Right ventricle myocardium superior (tissue), 1 donor: Measurements from ENCODE around the gene GRAMD4. TPM values are rescaled to one million over a fixed set of nuclear protein-coding genes. Genes with fewer than 3 reads are reported as not detected.

Experiments
- ATAC-seq: fragments of 200-7000 bp; cut with Tn5 transposase; one replicate; pipeline ENCODE4 v1.9.1; 2020; ENCODE audit warnings: mild to moderate bottlenecking; ENCODE audit not compliant: poor library complexity
- DNase-seq: peaks from one replicate; pipeline ENCODE4 v3.0.0-alpha.2; 2020
- intact Hi-C: fragments of 100-400 bp; cut with DNase I; formaldehyde crosslinking; loops from one replicate; pipeline ENCODE4 v1.11.2; 2022
- total RNA-seq: library from RNA; stranded (reverse); fragmentation: NEBNext Ultra II Directional; extraction: Animal tissue kit (Norgen Biotek cat#: 25700); gene quantifications from one replicate; pipeline ENCODE4 v1.2.1, GENCODE V29; 2021
- donor health status: DM: no; HTN: yes; CAD: no; lungs with severe emphysema.

Gene GRAMD4
- total RNA-seq, 1 donor from 2014 or later = 80.7 TPM

DNA sequence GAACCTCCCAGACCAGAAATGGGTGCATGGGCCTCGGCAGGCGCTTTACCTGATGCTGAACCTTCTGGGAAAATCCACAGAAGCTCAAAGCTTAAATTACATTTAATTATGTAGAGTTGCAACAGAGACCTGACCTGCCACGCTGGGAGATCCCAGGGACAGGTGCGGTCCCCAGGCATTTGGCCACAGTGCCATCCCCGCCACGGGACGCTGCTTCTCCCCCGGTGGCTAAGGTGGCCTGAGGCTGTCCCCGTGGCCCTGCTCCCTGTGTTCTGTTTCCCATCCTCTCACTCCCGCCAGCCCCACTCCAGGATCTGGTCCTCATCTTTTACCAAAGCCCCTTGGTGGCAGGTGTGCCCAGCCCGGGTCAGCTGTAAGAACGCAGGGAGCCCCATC, 39.6 kb downstream of the GRAMD4 start:
- no peak for ATAC-seq
- intact Hi-C loops = loop anchor here (10.0 kb wide), 1 partner anchor 75 kb away; no protein-coding TSS in a partner anchor
- DNase-seq = no peak

GRCh38 chr22:46660604-46661201, 40.5 kb downstream of the GRAMD4 start:
- intact Hi-C loops = loop anchor here (10.0 kb wide), 1 partner anchor 76 kb away; no protein-coding TSS in a partner anchor
- peak; percentile 21 for ATAC-seq

DNA sequence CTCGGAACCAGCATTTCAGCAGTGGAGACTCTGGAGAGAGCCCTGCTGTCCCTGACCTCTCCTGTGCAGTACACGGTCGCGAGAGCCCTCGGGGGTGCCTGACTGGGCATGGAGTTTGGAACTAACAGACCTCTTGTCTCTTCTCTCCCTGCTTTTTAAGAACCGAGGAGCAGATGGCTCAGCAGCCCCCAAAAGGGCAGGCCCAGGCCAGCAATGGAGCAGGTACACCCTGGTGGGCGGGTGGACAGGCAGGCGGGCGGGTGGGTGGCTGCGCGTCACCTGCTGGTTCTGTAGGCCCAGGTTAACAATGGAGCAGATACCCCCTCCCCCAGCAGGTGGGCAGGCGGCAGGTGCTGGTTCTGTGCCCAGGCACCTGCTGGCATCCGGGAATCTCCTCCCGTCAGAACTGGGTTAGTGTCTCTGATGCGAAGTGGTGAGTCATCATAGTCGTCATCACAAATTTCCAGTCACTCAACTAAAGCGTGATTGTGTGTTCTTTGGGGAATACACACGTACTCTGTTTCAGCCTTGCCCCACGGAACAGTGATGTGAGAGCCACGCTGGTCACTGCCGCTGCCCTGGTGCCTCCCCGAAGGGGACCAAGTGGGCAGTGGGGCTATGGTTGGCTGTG, 41.1 kb downstream of the GRAMD4 start:
- intact Hi-C loops = loop anchor here (10.0 kb wide), 1 partner anchor 77 kb away; no protein-coding TSS in a partner anchor
- DNase-seq = no peak
- peak; percentile 7 for ATAC-seq

More at GRCh38 chr22:46660604-46661201, 40.5 kb downstream of the GRAMD4 start:
- DNase-seq = no peak

GRCh38 chr22:46662226-46662625, 42.0 kb downstream of the GRAMD4 start:
- DNase-seq (no peak), ATAC-seq (no peak)
- intact Hi-C loops = loop anchor here (10.0 kb wide), 1 partner anchor 77 kb away; no protein-coding TSS in a partner anchor

GRCh38 chr22:46663001-46663400, 42.8 kb downstream of the GRAMD4 start:
- DNase-seq (no peak), ATAC-seq (no peak)
- intact Hi-C loops = loop anchor here (10.0 kb wide), 1 partner anchor 78 kb away; no protein-coding TSS in a partner anchor

- ATAC-seq = no peak
- intact Hi-C loops = loop anchor here (10.0 kb wide), 1 partner anchor 79 kb away; no protein-coding TSS in a partner anchor
- no peak for DNase-seq
Measured at GRCh38 chr22:46663436-46664100, 43.4 kb downstream of the GRAMD4 start.

DNA sequence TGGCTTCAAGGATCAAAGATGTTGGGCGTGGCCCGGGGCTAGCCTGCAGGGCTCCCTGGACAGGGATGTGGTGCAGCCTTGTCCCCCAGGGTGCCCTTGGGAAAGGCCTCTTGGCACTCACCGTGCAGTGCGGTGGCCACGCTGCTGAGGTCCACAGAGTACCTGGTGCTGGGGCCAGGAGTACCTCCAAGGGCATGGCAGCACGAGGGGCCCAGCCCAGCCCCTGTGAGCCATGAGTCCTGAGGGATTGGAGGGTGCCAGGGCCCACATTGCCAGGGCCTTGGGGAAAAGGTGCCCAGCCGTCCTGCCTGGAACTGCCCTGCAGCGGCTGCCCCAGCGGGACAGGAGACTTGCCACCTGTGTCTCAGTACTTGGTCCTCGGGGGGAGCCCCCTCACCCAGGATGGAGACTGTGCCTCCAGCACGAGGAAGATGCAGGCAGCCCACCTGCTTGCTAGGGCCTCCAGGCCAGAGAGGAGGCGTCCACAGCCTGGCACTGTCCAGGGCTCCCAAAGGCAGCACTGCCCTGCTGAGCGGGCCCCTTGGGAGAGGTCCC, 44.2 kb downstream of the GRAMD4 start:
- intact Hi-C loops = loop anchor here (10.0 kb wide), 1 partner anchor 80 kb away; no protein-coding TSS in a partner anchor
- ATAC-seq (no peak), DNase-seq (no peak)

GRCh38 chr22:46665151-46665695, 45.0 kb downstream of the GRAMD4 start:
- no peak for ATAC-seq

DNA sequence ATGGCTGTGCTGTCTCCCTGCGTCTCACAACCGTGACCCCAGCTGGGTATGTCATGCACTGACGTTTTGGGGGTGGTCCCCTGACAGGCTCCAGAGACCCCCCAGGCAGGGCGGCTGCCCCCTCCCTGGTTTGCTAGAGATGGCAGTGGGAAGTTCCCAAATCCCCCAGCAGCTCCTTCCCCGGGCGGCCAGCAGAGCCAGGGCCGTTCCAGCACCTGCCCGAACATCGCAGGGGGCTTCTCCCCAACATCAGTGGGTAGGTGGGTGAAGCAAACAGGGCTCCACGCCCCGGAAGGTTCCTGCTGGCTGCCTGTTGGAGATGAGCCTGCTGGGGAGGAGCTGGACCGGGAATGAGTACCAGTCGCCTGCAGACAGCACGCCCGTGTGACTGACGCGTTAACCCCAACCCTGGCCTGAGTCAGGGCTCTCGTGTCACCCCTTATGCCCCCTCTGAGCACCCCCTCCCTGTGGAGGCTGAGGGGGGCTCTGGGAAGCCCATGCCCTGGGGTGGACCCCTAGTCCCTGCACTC, 45.6 kb downstream of the GRAMD4 start:
- DNase-seq = no peak
- ATAC-seq = no peak
- intact Hi-C loops = loop anchor here (10.0 kb wide), 1 partner anchor 81 kb away; no protein-coding TSS in a partner anchor

More at GRCh38 chr22:46665151-46665695, 45.0 kb downstream of the GRAMD4 start:
- DNase-seq = no peak
- intact Hi-C loops = loop anchor here (10.0 kb wide), 1 partner anchor 80 kb away; no protein-coding TSS in a partner anchor

GRCh38 chr22:46666577-46667244, 46.5 kb downstream of the GRAMD4 start:
- intact Hi-C loops = loop anchor here (10.0 kb wide), 1 partner anchor 82 kb away; no protein-coding TSS in a partner anchor
- no peak for DNase-seq

DNA sequence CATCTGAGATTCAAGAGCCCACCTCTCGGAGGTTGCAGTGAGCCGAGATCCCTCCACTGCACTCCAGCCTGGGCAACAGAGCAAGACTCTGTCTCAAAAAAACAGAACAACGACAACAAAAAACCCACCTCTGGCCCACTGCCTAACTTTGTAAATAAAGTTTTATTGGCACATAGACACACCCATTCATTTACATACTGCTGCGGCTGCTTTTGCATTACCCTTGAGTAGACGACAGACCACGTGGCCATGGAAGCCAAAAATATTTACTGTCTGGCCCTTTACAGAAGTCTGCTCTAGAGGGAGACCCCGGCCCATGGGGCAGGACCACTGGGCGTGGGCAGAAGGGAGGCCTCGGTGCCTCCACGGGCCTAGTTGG, 47.0 kb downstream of the GRAMD4 start:
- intact Hi-C loops = loop anchor here (10.0 kb wide), 1 partner anchor 82 kb away; no protein-coding TSS in a partner anchor
- no peak for DNase-seq
- ATAC-seq = no peak

More at GRCh38 chr22:46666577-46667244, 46.5 kb downstream of the GRAMD4 start:
- ATAC-seq = no peak

DNA sequence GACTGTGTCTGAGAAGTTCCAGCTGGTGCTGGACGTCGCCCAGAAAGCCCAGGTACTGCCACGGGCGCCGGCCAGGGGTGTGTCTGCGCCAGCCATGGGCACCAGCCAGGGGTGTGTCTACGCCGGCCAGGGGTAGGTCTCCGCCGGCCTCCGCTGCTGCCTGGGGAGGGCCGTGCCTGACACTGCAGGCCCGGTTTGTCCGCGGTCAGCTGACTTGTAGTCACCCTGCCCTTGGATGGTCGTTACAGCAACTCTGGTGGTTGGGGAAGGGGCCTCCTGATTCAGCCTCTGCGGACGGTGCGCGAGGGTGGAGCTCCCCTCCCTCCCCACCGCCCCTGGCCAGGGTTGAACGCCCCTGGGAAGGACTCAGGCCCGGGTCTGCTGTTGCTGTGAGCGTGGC, 47.9 kb downstream of the GRAMD4 start:
- intact Hi-C loops = loop anchor here (10.0 kb wide), 1 partner anchor 83 kb away; no protein-coding TSS in a partner anchor
- no peak for DNase-seq
- ATAC-seq = no peak

DNA sequence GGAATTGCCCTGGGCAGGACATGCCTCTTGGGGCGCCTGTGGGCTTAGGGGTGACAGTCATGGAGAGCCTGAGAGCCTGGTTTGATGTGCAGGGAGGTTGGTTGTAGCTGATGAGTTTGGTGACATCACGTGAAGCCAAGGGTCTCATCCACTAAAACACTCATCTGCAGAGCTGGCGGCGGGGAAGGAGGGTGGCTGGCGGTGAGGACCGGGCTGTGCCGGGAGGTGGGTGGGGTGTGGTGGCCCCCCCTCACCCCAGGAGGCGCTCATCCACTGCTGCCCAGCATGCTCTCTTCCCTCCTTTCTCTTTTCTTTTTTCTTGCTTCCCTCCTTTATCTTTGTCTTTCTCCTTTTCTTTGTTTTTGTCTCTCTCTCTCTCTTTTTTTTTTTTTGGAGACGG, 49.0 kb downstream of the GRAMD4 start:
- no peak for ATAC-seq
- DNase-seq = no peak
- intact Hi-C loops = loop anchor here (10.0 kb wide), 1 partner anchor 84 kb away; no protein-coding TSS in a partner anchor

- DNase-seq (no peak), ATAC-seq (no peak)
- intact Hi-C loops = no loop called here
Measured at GRCh38 chr22:46671824-46672432, 51.7 kb downstream of the GRAMD4 start.

- intact Hi-C loops = no loop called here
- ATAC-seq (no peak), DNase-seq (no peak)
Measured at GRCh38 chr22:46672731-46673130, 52.5 kb downstream of the GRAMD4 start.

- no peak for DNase-seq
- intact Hi-C loops = no loop called here
- ATAC-seq = no peak
Measured at GRCh38 chr22:46673205-46673604, 53.0 kb downstream of the GRAMD4 start.

DNA sequence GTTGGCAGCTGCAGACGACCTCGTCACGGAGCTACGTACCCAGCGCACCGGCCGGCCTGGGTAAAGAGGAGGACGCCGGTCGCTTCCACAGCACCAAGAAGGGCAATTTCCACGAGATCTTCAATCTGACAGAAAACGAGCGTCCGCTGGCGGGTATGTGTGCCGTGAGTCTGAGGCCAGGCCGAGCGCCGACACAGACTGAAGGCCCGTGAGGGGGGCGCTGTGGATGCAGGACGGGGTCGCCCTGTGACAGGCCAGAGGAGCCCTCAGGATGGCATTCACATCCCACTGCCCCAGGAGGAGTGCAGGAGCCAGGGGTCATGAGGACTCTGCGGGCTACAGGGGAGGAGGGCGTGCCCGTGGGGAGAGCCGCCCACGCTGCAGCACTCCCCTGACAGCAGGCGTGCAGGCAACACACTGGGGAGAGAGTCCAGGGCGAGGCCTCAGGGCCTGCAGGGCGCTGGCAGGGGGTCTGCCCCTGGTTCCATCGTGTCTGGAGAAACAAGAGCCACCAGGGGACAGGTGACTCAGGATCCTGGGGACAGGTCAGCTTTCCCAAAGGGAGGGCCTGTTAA, 53.6 kb downstream of the GRAMD4 start:
- no peak for ATAC-seq
- no peak for DNase-seq
- intact Hi-C loops = no loop called here
